ENCODE measurements around the gene PHF12. TPM values are rescaled to one million over a fixed set of nuclear protein-coding genes. Genes with fewer than 3 reads are reported as not detected.
"Not testable (repeated sequence)": the region's sequence is repeated elsewhere in the genome, so short reads cannot be mapped to it uniquely, and the experiment has no call there.

Gene PHF12
- polyA plus RNA-seq, 12 donors, result 18.6 to 52.0 (median 28.9) TPM; not detected in 1

GRCh38 chr17:28885951-28886350 lies 65.4 kb downstream of the PHF12 start:
- DNase-seq, result no peak

GRCh38 chr17:28885363-28885762 lies 66.0 kb downstream of the PHF12 start:
- no peak for DNase-seq

- DNase-seq, result no peak
These were observed 67.2 kb downstream of the PHF12 start for GRCh38 chr17:28883967-28884702.

- DNase-seq, result no peak
These were observed 69.0 kb downstream of the PHF12 start for GRCh38 chr17:28882154-28882895.

- DNase-seq, result no peak
These were observed 69.7 kb downstream of the PHF12 start for GRCh38 chr17:28881533-28882056.

- no peak for DNase-seq
These were observed 70.8 kb downstream of the PHF12 start for GRCh38 chr17:28880572-28880945.

- no peak for DNase-seq
These were observed 71.3 kb downstream of the PHF12 start for GRCh38 chr17:28879886-28880571.

GRCh38 chr17:28878981-28879380 lies 72.3 kb downstream of the PHF12 start:
- no peak for DNase-seq

GRCh38 chr17:28878158-28878910 lies 73.0 kb downstream of the PHF12 start:
- DNase-seq, result no peak

GRCh38 chr17:28877150-28877711 lies 74.1 kb downstream of the PHF12 start:
- not testable (repeated sequence) for DNase-seq

- no peak for DNase-seq
These were observed 75.3 kb downstream of the PHF12 start for GRCh38 chr17:28875848-28876550.

GRCh38 chr17:28874750-28875149 lies 76.6 kb downstream of the PHF12 start:
- no peak for DNase-seq

- DNase-seq, result no peak
These were observed 77.5 kb downstream of the PHF12 start for GRCh38 chr17:28873839-28874238.

- no peak for DNase-seq
These were observed 80.2 kb downstream of the PHF12 start for GRCh38 chr17:28871056-28871579.

GRCh38 chr17:28867276-28867675 lies 84.0 kb downstream of the PHF12 start:
- DNase-seq, result no peak

GRCh38 chr17:28865946-28866752 lies 85.2 kb downstream of the PHF12 start:
- DNase-seq, result no peak

- no peak for DNase-seq
These were observed 86.1 kb downstream of the PHF12 start for GRCh38 chr17:28864991-28865849.

- no peak for DNase-seq
These were observed 87.4 kb downstream of the PHF12 start for GRCh38 chr17:28863953-28864352.

- DNase-seq, result no peak
These were observed 88.8 kb downstream of the PHF12 start for GRCh38 chr17:28862561-28862960.
